ENCODE measurements around the gene ZNF594.
"Not testable (repeated sequence)": the region's sequence is repeated elsewhere in the genome, so short reads cannot be mapped to it uniquely, and the experiment has no call there.

DNA sequence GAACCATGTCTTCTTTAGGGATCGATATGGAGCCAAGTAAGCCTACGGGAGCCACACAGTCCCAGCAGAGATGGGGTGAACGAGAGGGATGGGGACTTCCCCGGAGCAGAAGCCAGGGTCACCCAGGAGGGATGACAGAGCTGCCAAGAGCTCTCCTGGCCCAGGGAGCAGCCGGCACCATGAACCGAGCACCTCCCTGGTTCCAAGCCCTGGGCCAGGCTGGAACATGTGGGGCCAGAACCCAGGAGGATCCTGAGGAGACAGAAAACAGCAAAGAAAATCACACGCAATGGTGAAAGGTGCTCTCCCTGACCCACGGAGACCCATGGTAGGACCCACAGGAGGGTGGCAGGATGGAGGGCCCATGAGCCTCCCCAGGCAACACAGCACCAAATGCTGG is 57.7 kb downstream of the ZNF594 start:
- TF ChIP-seq EZH2 (IDR thresholded peaks at IDR 0.05): not testable (repeated sequence)
- TF ChIP-seq, protein P1, sequence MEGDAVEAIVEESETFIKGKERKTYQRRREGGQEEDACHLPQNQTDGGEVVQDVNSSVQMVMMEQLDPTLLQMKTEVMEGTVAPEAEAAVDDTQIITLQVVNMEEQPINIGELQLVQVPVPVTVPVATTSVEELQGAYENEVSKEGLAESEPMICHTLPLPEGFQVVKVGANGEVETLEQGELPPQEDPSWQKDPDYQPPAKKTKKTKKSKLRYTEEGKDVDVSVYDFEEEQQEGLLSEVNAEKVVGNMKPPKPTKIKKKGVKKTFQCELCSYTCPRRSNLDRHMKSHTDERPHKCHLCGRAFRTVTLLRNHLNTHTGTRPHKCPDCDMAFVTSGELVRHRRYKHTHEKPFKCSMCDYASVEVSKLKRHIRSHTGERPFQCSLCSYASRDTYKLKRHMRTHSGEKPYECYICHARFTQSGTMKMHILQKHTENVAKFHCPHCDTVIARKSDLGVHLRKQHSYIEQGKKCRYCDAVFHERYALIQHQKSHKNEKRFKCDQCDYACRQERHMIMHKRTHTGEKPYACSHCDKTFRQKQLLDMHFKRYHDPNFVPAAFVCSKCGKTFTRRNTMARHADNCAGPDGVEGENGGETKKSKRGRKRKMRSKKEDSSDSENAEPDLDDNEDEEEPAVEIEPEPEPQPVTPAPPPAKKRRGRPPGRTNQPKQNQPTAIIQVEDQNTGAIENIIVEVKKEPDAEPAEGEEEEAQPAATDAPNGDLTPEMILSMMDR (IDR thresholded peaks at IDR 0.05): not testable (repeated sequence)
